ENCODE data around the gene KBTBD12. TPM values are rescaled to one million over a fixed set of nuclear protein-coding genes. Genes with fewer than 3 reads are reported as not detected.
"Not testable (repeated sequence)": the region's sequence is repeated elsewhere in the genome, so short reads cannot be mapped to it uniquely, and the experiment has no call there.

KBTBD12 gene
- total RNA-seq, 1 experiment from 2014 or later = not detected

DNA sequence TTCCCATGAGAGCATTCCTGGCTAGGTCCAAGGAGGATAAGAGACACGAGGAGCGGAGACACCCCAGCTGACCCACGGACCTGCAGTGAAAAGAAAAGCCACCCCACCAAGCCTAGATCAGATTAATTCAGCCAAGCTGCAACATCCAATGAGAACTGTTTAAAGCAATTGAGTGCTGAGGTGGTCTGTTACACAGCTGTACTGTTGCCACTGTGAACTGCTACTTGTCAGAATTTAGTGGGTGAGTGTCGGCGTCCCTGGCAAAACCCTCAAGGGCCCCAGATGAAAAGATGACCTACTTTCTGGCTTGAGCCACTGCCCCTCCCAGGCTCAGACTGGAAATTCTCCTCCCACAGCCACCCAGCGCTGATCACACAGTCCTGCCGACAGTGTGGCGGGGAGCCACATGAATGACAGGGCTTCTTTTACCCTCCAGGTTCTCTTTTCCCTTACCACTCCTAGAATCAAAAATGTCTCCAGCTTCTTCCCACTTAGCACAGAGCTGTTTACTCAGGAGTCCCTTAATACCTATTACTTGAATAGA, 26.4 kb upstream of the KBTBD12 start:
- no peaks in the 10 kb centered on the region for H3K27me3 Mint-ChIP-seq (ENCODE audit: insufficient read depth, unreplicated experiment)
- intact Hi-C loops (cut with micrococcal nuclease) = no loop called here
- POLR2A ChIA-PET = interaction anchor here (0.5 to 0.8 kb wide), 3 partner anchors 23 to 383 kb away, joined by 3 to 5 read pairs (median 3); no protein-coding TSS in a partner anchor
- CTCF ChIA-PET = interaction anchor here (0.6 kb wide), 1 partner anchor 73 kb away, joined by 3 read pairs; no protein-coding TSS in a partner anchor
- H3K4me1 Mint-ChIP-seq (ENCODE audit: insufficient read depth, unreplicated experiment) = peaks cover 33% of the 10 kb centered on the region
- H3K36me3 Mint-ChIP-seq (ENCODE audit: insufficient read depth, unreplicated experiment) = peaks cover 13% of the 10 kb centered on the region
- DNase-seq (ENCODE audit: unreplicated experiment) = no peak
- TF ChIP-seq, protein P1, sequence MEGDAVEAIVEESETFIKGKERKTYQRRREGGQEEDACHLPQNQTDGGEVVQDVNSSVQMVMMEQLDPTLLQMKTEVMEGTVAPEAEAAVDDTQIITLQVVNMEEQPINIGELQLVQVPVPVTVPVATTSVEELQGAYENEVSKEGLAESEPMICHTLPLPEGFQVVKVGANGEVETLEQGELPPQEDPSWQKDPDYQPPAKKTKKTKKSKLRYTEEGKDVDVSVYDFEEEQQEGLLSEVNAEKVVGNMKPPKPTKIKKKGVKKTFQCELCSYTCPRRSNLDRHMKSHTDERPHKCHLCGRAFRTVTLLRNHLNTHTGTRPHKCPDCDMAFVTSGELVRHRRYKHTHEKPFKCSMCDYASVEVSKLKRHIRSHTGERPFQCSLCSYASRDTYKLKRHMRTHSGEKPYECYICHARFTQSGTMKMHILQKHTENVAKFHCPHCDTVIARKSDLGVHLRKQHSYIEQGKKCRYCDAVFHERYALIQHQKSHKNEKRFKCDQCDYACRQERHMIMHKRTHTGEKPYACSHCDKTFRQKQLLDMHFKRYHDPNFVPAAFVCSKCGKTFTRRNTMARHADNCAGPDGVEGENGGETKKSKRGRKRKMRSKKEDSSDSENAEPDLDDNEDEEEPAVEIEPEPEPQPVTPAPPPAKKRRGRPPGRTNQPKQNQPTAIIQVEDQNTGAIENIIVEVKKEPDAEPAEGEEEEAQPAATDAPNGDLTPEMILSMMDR (IDR thresholded peaks at IDR 0.05; ENCODE audit: unreplicated experiment) = no peak
- BruUV-seq (replicated peaks) = no TSS peak
- peak overlapping the region; percentile 85 for H3K27ac Mint-ChIP-seq (ENCODE audit: low read depth, unreplicated experiment)
- peaks cover 20% of the 10 kb centered on the region for H3K9me3 Mint-ChIP-seq (ENCODE audit: unreplicated experiment)
- no peak overlapping the region for H3K4me3 Mint-ChIP-seq (ENCODE audit: unreplicated experiment)

DNA sequence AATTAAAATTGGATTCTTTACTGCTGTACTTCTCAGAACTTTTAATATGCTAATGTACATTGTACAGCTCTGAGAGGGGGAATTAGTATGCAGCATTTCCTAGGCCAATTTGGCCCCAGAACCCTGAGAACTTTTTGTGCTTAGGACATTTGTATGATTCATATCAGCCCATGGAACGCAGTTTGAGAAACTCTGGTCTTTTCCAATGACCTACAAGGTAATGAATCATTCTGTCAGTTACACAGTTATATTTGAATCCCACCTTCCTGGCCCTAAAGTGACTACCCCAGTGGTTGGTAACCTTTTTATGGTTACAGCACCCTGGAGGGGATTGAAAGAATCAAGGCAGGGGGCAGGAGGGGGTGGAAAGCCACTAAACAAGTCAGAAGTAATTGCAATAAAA, 25.6 kb upstream of the KBTBD12 start:
- Mint-ChIP-seq H3K4me1 (ENCODE audit: insufficient read depth, unreplicated experiment) (peaks cover 33% of the 10 kb centered on the region), H3K9me3 (ENCODE audit: unreplicated experiment) (peaks cover 20% of the 10 kb centered on the region), H3K4me3 (ENCODE audit: unreplicated experiment) (no peak overlapping the region), H3K27me3 (ENCODE audit: insufficient read depth, unreplicated experiment) (no peaks in the 10 kb centered on the region), H3K36me3 (ENCODE audit: insufficient read depth, unreplicated experiment) (peaks cover 13% of the 10 kb centered on the region), H3K27ac (ENCODE audit: low read depth, unreplicated experiment) (peak overlapping the region; percentile 85)
- no TSS peak for BruUV-seq (replicated peaks)
- ChIA-PET POLR2A (interaction anchor here (0.8 kb wide), 1 partner anchor 24 kb away, joined by 3 read pairs; no protein-coding TSS in a partner anchor), CTCF (interaction anchor here (0.7 kb wide), 1 partner anchor 72 kb away, joined by 3 read pairs; no protein-coding TSS in a partner anchor)
- peak; percentile 69 for DNase-seq (ENCODE audit: unreplicated experiment)
- intact Hi-C loops (cut with micrococcal nuclease) = no loop called here
- TF ChIP-seq, protein P1 (IDR thresholded peaks at IDR 0.05; ENCODE audit: unreplicated experiment) = no peak

DNA sequence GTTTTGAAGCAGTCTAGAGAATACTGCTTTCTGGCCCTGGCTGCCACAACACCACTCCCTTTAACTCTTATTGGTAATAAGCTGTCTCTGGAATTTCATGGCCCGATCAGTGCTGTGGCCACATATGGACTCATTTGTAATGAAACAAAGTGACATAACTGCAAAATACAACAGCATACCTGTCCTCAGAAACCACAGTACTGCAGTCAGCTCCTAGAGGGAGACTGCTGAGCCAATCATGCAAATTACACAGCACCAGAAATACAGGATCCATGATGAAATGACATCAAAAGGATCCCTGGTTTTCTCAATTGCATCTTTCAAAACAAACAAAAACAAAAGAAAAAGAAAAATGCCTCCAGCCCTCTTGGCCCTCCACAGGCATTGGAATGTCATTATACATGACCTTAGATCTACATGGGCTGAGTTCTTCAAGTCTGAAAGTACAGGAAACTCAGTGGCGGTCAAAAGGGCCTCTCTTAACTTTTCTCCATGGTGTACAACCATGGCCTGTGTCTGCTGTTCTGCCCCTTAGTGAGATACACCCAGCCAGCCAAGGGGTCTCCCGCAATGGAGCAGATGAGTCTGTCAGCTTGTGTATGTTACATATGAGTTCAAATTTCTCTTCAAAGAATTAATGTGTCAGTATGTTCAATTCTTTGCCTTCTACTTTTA, 24.9 kb upstream of the KBTBD12 start:
- BruUV-seq (replicated peaks) = TSS peak; percentile 78
- peaks cover 33% of the 10 kb centered on the region for H3K4me1 Mint-ChIP-seq (ENCODE audit: insufficient read depth, unreplicated experiment)
- H3K27me3 Mint-ChIP-seq (ENCODE audit: insufficient read depth, unreplicated experiment) = no peaks in the 10 kb centered on the region
- no peak overlapping the region for H3K4me3 Mint-ChIP-seq (ENCODE audit: unreplicated experiment)
- peak overlapping the region; percentile 85 for H3K27ac Mint-ChIP-seq (ENCODE audit: low read depth, unreplicated experiment)
- intact Hi-C loops (cut with micrococcal nuclease) = no loop called here
- TF ChIP-seq, protein P1 (IDR thresholded peaks at IDR 0.05; ENCODE audit: unreplicated experiment) = no peak
- DNase-seq (ENCODE audit: unreplicated experiment) = no peak
- ChIA-PET POLR2A (no interaction called here), CTCF (interaction anchor here (0.6 to 0.7 kb wide), 2 partner anchors 72 to 500 kb away, joined by 3 read pairs; no protein-coding TSS in a partner anchor)
- H3K36me3 Mint-ChIP-seq (ENCODE audit: insufficient read depth, unreplicated experiment) = peaks cover 13% of the 10 kb centered on the region
- peaks cover 20% of the 10 kb centered on the region for H3K9me3 Mint-ChIP-seq (ENCODE audit: unreplicated experiment)

DNA sequence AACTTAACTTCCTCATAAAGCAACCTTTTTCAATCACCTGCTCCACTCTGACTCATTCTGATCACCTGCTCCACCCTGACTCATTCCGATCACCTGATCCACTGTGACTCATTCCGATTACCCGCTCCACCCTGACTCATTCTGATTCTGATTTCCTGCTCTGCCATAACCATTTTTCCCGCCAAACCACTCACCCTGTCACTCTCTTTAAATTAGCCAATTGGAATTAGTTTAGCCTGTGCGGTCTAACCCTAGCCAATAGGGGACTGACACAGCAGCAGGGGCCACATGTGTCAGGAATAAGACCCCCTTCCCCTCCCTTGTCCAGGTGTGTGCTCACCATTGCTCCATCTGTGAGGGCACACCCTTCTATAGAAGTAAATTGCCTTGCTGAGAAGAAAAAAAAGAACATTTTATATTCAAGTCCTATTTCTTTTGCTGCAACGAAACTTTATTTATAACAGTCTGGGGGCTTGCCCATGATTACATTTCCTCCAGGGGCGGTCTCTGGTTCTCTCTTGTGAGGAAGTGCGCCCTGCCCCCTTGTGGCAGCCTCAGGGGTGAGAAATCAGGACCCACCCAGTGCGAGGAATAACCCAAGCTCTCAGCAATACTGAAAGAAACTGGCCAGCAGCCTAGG, 24.3 kb upstream of the KBTBD12 start:
- Mint-ChIP-seq H3K27ac (ENCODE audit: low read depth, unreplicated experiment) (peak overlapping the region; percentile 85), H3K4me1 (ENCODE audit: insufficient read depth, unreplicated experiment) (peaks cover 33% of the 10 kb centered on the region), H3K9me3 (ENCODE audit: unreplicated experiment) (peaks cover 20% of the 10 kb centered on the region), H3K36me3 (ENCODE audit: insufficient read depth, unreplicated experiment) (peaks cover 13% of the 10 kb centered on the region)
- CTCF ChIA-PET = interaction anchor here (0.6 kb wide), 1 partner anchor 499 kb away, joined by 3 read pairs; no protein-coding TSS in a partner anchor
- POLR2A ChIA-PET; intact Hi-C loops (cut with micrococcal nuclease); H3K4me3 Mint-ChIP-seq (ENCODE audit: unreplicated experiment); BruUV-seq (replicated peaks); H3K27me3 Mint-ChIP-seq (ENCODE audit: insufficient read depth, unreplicated experiment): not testable (repeated sequence)
- peak; percentile 79 for DNase-seq (ENCODE audit: unreplicated experiment)
